ENCODE measurements around the gene PPIG.
"Not testable (repeated sequence)": the region's sequence is repeated elsewhere in the genome, so short reads cannot be mapped to it uniquely, and the experiment has no call there.

The PPIG gene

GRCh38 chr2:169684712-169685111, 100.6 kb downstream of the PPIG start:
- H3K36me3 ChIP-seq (ENCODE audit: insufficient read depth, low read length); H3K9ac ChIP-seq (ENCODE audit: low read depth, low read length); H3K9me3 ChIP-seq (ENCODE audit: control insufficient read depth, insufficient read depth, low read length): not testable (repeated sequence)
- H3K4me1 ChIP-seq (ENCODE audit: insufficient read depth, low read length): peaks cover 12% of the 10 kb centered on the region

- H3K36me3 ChIP-seq (ENCODE audit: insufficient read depth, low read length); H3K9me3 ChIP-seq (ENCODE audit: control insufficient read depth, insufficient read depth, low read length); H3K9ac ChIP-seq (ENCODE audit: low read depth, low read length): not testable (repeated sequence)
- H3K4me1 ChIP-seq (ENCODE audit: insufficient read depth, low read length): peaks cover 12% of the 10 kb centered on the region
Measured at GRCh38 chr2:169686825-169687224, 102.7 kb downstream of the PPIG start.

DNA sequence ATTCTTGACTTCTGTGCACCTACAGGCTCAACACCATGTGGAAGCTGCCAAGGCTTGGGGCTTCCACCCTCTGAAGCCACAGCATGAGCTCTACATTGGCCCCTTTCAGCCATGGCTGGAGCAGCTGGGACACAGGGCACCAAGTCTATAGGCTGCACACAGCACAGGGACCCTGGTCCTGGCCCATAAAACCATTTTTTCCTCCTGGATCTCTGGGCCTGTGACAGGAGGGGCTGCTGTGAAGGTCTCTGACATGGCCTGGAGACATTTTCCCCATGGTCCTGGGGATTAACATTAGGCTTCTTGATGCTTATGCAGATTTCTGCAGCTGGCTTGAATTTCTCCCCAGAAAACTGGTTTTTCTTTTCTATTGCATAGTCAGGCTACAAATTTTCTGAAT, 103.8 kb downstream of the PPIG start:
- H3K9me3 ChIP-seq (ENCODE audit: control insufficient read depth, insufficient read depth, low read length); H3K4me1 ChIP-seq (ENCODE audit: insufficient read depth, low read length); H3K36me3 ChIP-seq (ENCODE audit: insufficient read depth, low read length): not testable (repeated sequence)

DNA sequence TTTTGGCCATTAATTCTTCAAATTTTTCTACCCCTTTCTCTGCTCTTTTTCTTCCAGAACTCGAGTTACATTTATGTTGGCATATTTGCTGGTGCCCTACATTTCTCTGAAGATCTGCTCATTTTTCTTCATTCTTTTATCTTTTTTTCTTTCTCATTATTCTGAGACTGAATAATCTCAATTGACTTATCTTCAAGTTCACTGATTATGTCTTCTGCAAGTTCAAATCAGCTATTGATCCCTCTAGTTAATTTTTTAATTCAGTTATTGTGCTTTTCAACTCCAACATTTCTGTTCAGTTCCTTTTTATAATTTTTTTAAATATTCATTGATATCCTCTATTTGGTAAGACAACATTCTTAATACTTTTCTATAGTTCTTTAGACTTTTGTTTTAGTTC, 106.8 kb downstream of the PPIG start:
- H3K9ac ChIP-seq (ENCODE audit: low read depth, low read length): no peak overlapping the region
- H3K4me1 ChIP-seq (ENCODE audit: insufficient read depth, low read length): no peaks in the 10 kb centered on the region
- no peaks in the 10 kb centered on the region for H3K36me3 ChIP-seq (ENCODE audit: insufficient read depth, low read length)
- H3K9me3 ChIP-seq (ENCODE audit: control insufficient read depth, insufficient read depth, low read length): no peaks in the 10 kb centered on the region

More for the DNA sequence above, 103.8 kb downstream of the PPIG start:
- H3K9ac ChIP-seq (ENCODE audit: low read depth, low read length): not testable (repeated sequence)
